Lower lobe of right lung (tissue), 2 donors: ENCODE results near the gene PPM1H. TPM values are rescaled to one million over a fixed set of nuclear protein-coding genes. Genes with fewer than 3 reads are reported as not detected.

Source experiments
- ATAC-seq, 2 donors: fragments of 200-7000 bp; cut with Tn5 transposase; one replicate each; pipeline ENCODE4 v1.9.1; 2020 to 2022; ENCODE audit warnings: mild to moderate bottlenecking in 2 of 2, moderate library complexity in 2 of 2
- DNase-seq: peaks from one replicate; pipeline ENCODE4 v3.0.0-alpha.2; 2020
- H3K27ac ChIP-seq: fragments of 200-600 bp; one replicate; pipeline ENCODE4 v1.8.0; 2022
- H3K27me3 ChIP-seq: fragments of 200-600 bp; one replicate; pipeline ENCODE4 v1.8.0; 2022; ENCODE audit warnings: low read depth
- H3K36me3 ChIP-seq: fragments of 200-600 bp; one replicate; pipeline ENCODE4 v1.8.0; 2022; ENCODE audit warnings: mild to moderate bottlenecking
- H3K4me1 ChIP-seq: fragments of 200-600 bp; one replicate; pipeline ENCODE4 v1.8.0; 2022
- H3K4me3 ChIP-seq: fragments of 200-600 bp; one replicate; pipeline ENCODE4 v1.8.0; 2022; ENCODE audit warnings: mild to moderate bottlenecking
- H3K9me3 ChIP-seq: fragments of 200-600 bp; one replicate; pipeline ENCODE4 v1.8.0; 2022
- CTCF ChIP-seq: fragments of 200-600 bp; IDR thresholded peaks from one replicate; pipeline ENCODE4 v1.8.0; 2022; ENCODE audit warnings: antibody characterized with exemption, mild to moderate bottlenecking
- intact Hi-C: fragments of 100-400 bp; cut with DNase I; formaldehyde crosslinking; loops from one replicate; pipeline ENCODE4 v1.11.0; 2022
- total RNA-seq: library from RNA; stranded (reverse); fragmentation: NEBNext Ultra II Directional; extraction: Animal tissue kit (Norgen Biotek cat#: 25700); gene quantifications from one replicate; pipeline ENCODE4 v1.2.1, GENCODE V29; 2021
- donor health status: DM: no; HTN: yes; CAD: no; lungs with severe emphysema.

PPM1H gene
- total RNA-seq, 1 donor from 2014 or later = 6.8 TPM

- Histone ChIP-seq H3K4me1 (no peaks in the 10 kb centered on the region), H3K4me3 (no peak overlapping the region), H3K27ac (no peak overlapping the region), H3K36me3 (no peaks in the 10 kb centered on the region), H3K9me3 (no peaks in the 10 kb centered on the region), H3K27me3 (no peaks in the 10 kb centered on the region)
- ATAC-seq (no peak), DNase-seq (no peak)
- no peak for TF ChIP-seq CTCF
- intact Hi-C loops = no loop called here
Observed at GRCh38 chr12:62649412-62650138, 285.4 kb downstream of the PPM1H start.

- no peaks in the 10 kb centered on the region for H3K27me3 ChIP-seq
- intact Hi-C loops = no loop called here
- H3K36me3 ChIP-seq = no peaks in the 10 kb centered on the region
- peak overlapping the region; percentile 39 for H3K27ac ChIP-seq
- ATAC-seq = peak; percentile 53 to 76
- H3K9me3 ChIP-seq = no peaks in the 10 kb centered on the region
- H3K4me3 ChIP-seq = no peak overlapping the region
- TF ChIP-seq CTCF = no peak
- DNase-seq = no peak
- H3K4me1 ChIP-seq = no peaks in the 10 kb centered on the region
Observed at GRCh38 chr12:62647586-62647985, 287.4 kb downstream of the PPM1H start.

GRCh38 chr12:62646566-62646965, 288.4 kb downstream of the PPM1H start:
- no peaks in the 10 kb centered on the region for H3K4me1 ChIP-seq
- no peak for TF ChIP-seq CTCF
- no peak for ATAC-seq
- no peak overlapping the region for H3K27ac ChIP-seq
- no peak overlapping the region for H3K4me3 ChIP-seq
- no peaks in the 10 kb centered on the region for H3K9me3 ChIP-seq
- H3K27me3 ChIP-seq = no peaks in the 10 kb centered on the region
- intact Hi-C loops = no loop called here
- no peaks in the 10 kb centered on the region for H3K36me3 ChIP-seq
- DNase-seq = no peak

DNA sequence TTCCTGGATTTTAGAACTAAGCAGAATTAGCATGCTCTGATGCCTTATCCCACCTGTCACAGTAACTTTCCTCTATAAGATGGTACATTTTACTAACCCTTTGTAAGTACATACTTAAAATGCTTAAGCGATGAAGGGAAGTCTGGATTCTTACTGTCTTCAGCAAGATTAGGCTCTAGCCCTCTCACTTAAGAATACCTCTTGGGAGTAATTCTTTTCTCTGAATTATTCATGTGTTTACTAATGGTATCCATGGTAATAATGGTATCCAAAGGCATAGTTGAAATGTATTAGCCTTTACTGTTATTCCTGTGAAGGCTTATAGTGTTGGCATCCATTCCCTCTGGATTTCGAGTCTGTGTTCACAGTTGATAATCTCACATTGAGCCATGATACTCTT, 291.5 kb downstream of the PPM1H start:
- intact Hi-C loops = no loop called here
- DNase-seq (no peak), ATAC-seq (no peak)
- H3K9me3 ChIP-seq = no peaks in the 10 kb centered on the region
- H3K36me3 ChIP-seq = no peaks in the 10 kb centered on the region
- no peaks in the 10 kb centered on the region for H3K4me1 ChIP-seq
- H3K27me3 ChIP-seq = no peaks in the 10 kb centered on the region
- no peak overlapping the region for H3K27ac ChIP-seq
- no peak overlapping the region for H3K4me3 ChIP-seq
- TF ChIP-seq CTCF = no peak

DNA sequence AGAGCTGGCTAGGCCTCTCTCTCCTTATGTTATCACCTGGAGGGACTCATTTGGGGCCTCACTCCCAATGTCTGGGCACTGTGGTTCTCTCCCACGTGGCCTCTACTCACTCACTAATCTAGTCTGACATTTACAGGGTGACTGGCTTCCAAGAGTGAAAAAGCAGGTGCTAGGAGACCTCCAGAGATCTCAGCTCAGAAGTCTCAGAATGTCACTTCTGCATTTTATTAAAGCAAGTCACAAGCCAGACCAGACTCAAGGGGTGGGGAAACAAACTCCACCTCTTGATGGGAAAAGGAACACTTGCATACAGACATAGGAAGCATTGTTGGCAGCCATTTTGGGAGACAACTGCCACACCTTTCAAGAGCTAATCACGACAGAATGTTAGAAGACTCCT, 292.5 kb downstream of the PPM1H start:
- no peak overlapping the region for H3K4me3 ChIP-seq
- no peaks in the 10 kb centered on the region for H3K36me3 ChIP-seq
- TF ChIP-seq CTCF = no peak
- intact Hi-C loops = no loop called here
- no peak for ATAC-seq
- no peak overlapping the region for H3K27ac ChIP-seq
- no peaks in the 10 kb centered on the region for H3K9me3 ChIP-seq
- DNase-seq = no peak
- H3K27me3 ChIP-seq = no peaks in the 10 kb centered on the region
- no peaks in the 10 kb centered on the region for H3K4me1 ChIP-seq
